Neural cell (in vitro differentiated cells): ENCODE results near the gene C22orf42.
"Not testable (repeated sequence)": the region's sequence is repeated elsewhere in the genome, so short reads cannot be mapped to it uniquely, and the experiment has no call there.

ENCODE experiments used
- CTCF ChIP-seq: fragments of 450-650 bp; IDR thresholded peaks from 2 replicates; pipeline ENCODE4 v1.5.1; 2014; ENCODE audit warnings: antibody characterized with exemption, mild to moderate bottlenecking, moderate library complexity; ENCODE audit not compliant: poor library complexity, severe bottlenecking
- EP300 ChIP-seq: fragments of 450-650 bp; conservative IDR thresholded peaks from 2 replicates; pipeline ENCODE4 v1.6.1; 2014; ENCODE audit warnings: antibody characterized with exemption, mild to moderate bottlenecking, moderate library complexity; ENCODE audit not compliant: poor library complexity, severe bottlenecking
- EZH2 ChIP-seq: fragments of 200-600, 300-800 bp; shearing (Covaris generic), sonication (generic); IDR thresholded peaks from 2 replicates; pipeline ENCODE4 v1.6.1; 2014; ENCODE audit warnings: antibody characterized with exemption, low read length, borderline replicate concordance, mild to moderate bottlenecking; ENCODE audit not compliant: insufficient read depth, poor library complexity, severe bottlenecking
- MXI1 ChIP-seq: fragments of 450-650 bp; conservative IDR thresholded peaks from 2 replicates; pipeline ENCODE4 v1.6.1; 2014; ENCODE audit warnings: antibody characterized with exemption, mild to moderate bottlenecking; ENCODE audit not compliant: poor library complexity, severe bottlenecking
- POLR2AphosphoS5 ChIP-seq: IDR thresholded peaks from 2 replicates; pipeline ENCODE4 v1.6.1; 2012
- TAF1 ChIP-seq: IDR thresholded peaks from 2 replicates; pipeline ENCODE4 v1.6.1; 2012; ENCODE audit warnings: low read depth

GRCh38 chr22:32135958-32136357 lies 23.1 kb downstream of the C22orf42 start:
- TF ChIP-seq EP300, CTCF, TAF1, POLR2AphosphoS5, MXI1, EZH2: not testable (repeated sequence)
